Neural cell (in vitro differentiated cells): Measurements from ENCODE around the gene PCDHAC2. TPM values are rescaled to one million over a fixed set of nuclear protein-coding genes. Genes with fewer than 3 reads are reported as not detected.
A peak's percentile ranks its signal among the peaks of the same experiment; 100 is the strongest.

Experiments used
- H2AFZ ChIP-seq: fragments of 200-600, 300-800 bp; sonication (generic), shearing (Covaris generic); 2 replicates; pipeline ENCODE4 v1.6.0; 2014; ENCODE audit warnings: low read depth, mild to moderate bottlenecking, antibody characterized with exemption, low read length, moderate library complexity
- H3F3A ChIP-seq: fragments of 200-600 bp; shearing (Covaris generic); 2 replicates; pipeline ENCODE4 v1.6.1; 2016; ENCODE audit warnings: mild to moderate bottlenecking, moderate library complexity, mixed read lengths, antibody characterized with exemption, low read length; ENCODE audit not compliant: insufficient read depth, poor library complexity, severe bottlenecking
- H3K27ac ChIP-seq: fragments of 200-600, 300-800 bp; sonication (generic), shearing (Covaris generic); 2 replicates; pipeline ENCODE4 v1.5.1; 2014; ENCODE audit warnings: mild to moderate bottlenecking, low read length, moderate library complexity
- H3K27me3 ChIP-seq: fragments of 300-800, 200-600 bp; sonication (generic), shearing (Covaris generic); 2 replicates; pipeline ENCODE4 v1.6.0; 2014; ENCODE audit warnings: mild to moderate bottlenecking, low read depth, low read length, moderate library complexity; ENCODE audit not compliant: insufficient read depth
- H3K36me3 ChIP-seq: fragments of 300-800, 200-600 bp; sonication (generic), shearing (Covaris generic); 2 replicates; pipeline ENCODE4 v1.5.1; 2014; ENCODE audit warnings: mild to moderate bottlenecking, antibody characterized with exemption, low read length, moderate library complexity; ENCODE audit not compliant: insufficient read depth
- H3K4me2 ChIP-seq: fragments of 300-800, 200-600 bp; sonication (generic), shearing (Covaris generic); 2 replicates; pipeline ENCODE4 v1.6.0; 2014; ENCODE audit warnings: mild to moderate bottlenecking, low read length
- H3K4me3 ChIP-seq: fragments of 300-800, 200-600 bp; sonication (generic), shearing (Covaris generic); 2 replicates; pipeline ENCODE4 v1.5.1; 2014; ENCODE audit warnings: mild to moderate bottlenecking, low read length, moderate library complexity
- H3K79me2 ChIP-seq: fragments of 200-600 bp; shearing (Covaris generic); replicated peaks from 2 replicates; pipeline ENCODE4 v1.6.0; 2014; ENCODE audit warnings: mild to moderate bottlenecking, low read length, moderate library complexity; ENCODE audit not compliant: insufficient read depth
- H3K9ac ChIP-seq: fragments of 300-800, 200-600 bp; sonication (generic), shearing (Covaris generic); 2 replicates; pipeline ENCODE4 v1.6.1; 2016; ENCODE audit warnings: mild to moderate bottlenecking, low read length, mixed read lengths
- H3K9me2 ChIP-seq: fragments of 200-600 bp; shearing (Covaris generic); 2 replicates; pipeline ENCODE4 v1.6.1; 2016; ENCODE audit warnings: mild to moderate bottlenecking, low read length, mixed read lengths; ENCODE audit not compliant: insufficient read depth
- H3K9me3 ChIP-seq: fragments of 200-600, 300-800 bp; sonication (generic), shearing (Covaris generic); 2 replicates; pipeline ENCODE4 v1.6.1; 2016; ENCODE audit warnings: mild to moderate bottlenecking, mixed run types, low read length, moderate library complexity, mixed read lengths
- H4K20me1 ChIP-seq: fragments of 200-600 bp; shearing (Covaris generic); 2 replicates; pipeline ENCODE4 v1.6.1; 2016; ENCODE audit warnings: mild to moderate bottlenecking, mixed run types; ENCODE audit not compliant: insufficient read depth
- CTCF ChIP-seq: fragments of 450-650 bp; IDR thresholded peaks from 2 replicates; pipeline ENCODE4 v1.5.1; 2014; ENCODE audit warnings: antibody characterized with exemption, mild to moderate bottlenecking, moderate library complexity; ENCODE audit not compliant: poor library complexity, severe bottlenecking
- EP300 ChIP-seq: fragments of 450-650 bp; conservative IDR thresholded peaks from 2 replicates; pipeline ENCODE4 v1.6.1; 2014; ENCODE audit warnings: antibody characterized with exemption, mild to moderate bottlenecking, moderate library complexity; ENCODE audit not compliant: poor library complexity, severe bottlenecking
- EZH2 ChIP-seq: fragments of 200-600, 300-800 bp; shearing (Covaris generic), sonication (generic); IDR thresholded peaks from 2 replicates; pipeline ENCODE4 v1.6.1; 2014; ENCODE audit warnings: antibody characterized with exemption, low read length, borderline replicate concordance, mild to moderate bottlenecking; ENCODE audit not compliant: insufficient read depth, poor library complexity, severe bottlenecking
- MXI1 ChIP-seq: fragments of 450-650 bp; conservative IDR thresholded peaks from 2 replicates; pipeline ENCODE4 v1.6.1; 2014; ENCODE audit warnings: antibody characterized with exemption, mild to moderate bottlenecking; ENCODE audit not compliant: poor library complexity, severe bottlenecking
- POLR2AphosphoS5 ChIP-seq: IDR thresholded peaks from 2 replicates; pipeline ENCODE4 v1.6.1; 2012
- RAD21 ChIP-seq: fragments of 450-650 bp; conservative IDR thresholded peaks from 2 replicates; pipeline ENCODE4 v1.6.1; 2014; ENCODE audit warnings: antibody characterized with exemption, mild to moderate bottlenecking, moderate library complexity
- REST ChIP-seq: IDR thresholded peaks from 2 replicates; pipeline ENCODE4 v1.6.1; 2012; ENCODE audit warnings: borderline replicate concordance
- SMC3 ChIP-seq: fragments of 450-650 bp; conservative IDR thresholded peaks from 2 replicates; pipeline ENCODE4 v1.6.1; 2014; ENCODE audit warnings: antibody characterized with exemption, mild to moderate bottlenecking, moderate library complexity; ENCODE audit not compliant: poor library complexity
- TAF1 ChIP-seq: IDR thresholded peaks from 2 replicates; pipeline ENCODE4 v1.6.1; 2012; ENCODE audit warnings: low read depth
- polyA plus RNA-seq: library from polyadenylated mRNA; depleted of rRNA; stranded (reverse); fragments of >200 nt; gene quantifications from 2 replicates; pipeline ENCODE4 v1.2.3, GENCODE V29; 2014

PCDHAC2 gene
- polyA plus RNA-seq, 1 donor from 2014 or later: 7.6 TPM

GRCh38 chr5:140969880-140970279, 3.6 kb downstream of the PCDHAC2 start:
- no peaks in the 10 kb centered on the region for H3K27me3 ChIP-seq
- H2AFZ ChIP-seq: no peak overlapping the region
- no peaks in the 10 kb centered on the region for H3K9me2 ChIP-seq
- no peaks in the 10 kb centered on the region for H3K36me3 ChIP-seq
- H3K9ac ChIP-seq: no peak overlapping the region
- no peak for TF ChIP-seq REST
- TF ChIP-seq POLR2AphosphoS5: no peak
- TF ChIP-seq SMC3: no peak
- TF ChIP-seq EP300: no peak
- TF ChIP-seq MXI1: no peak
- no peak for TF ChIP-seq RAD21
- no peak for TF ChIP-seq TAF1
- TF ChIP-seq CTCF: no peak
- no peak for TF ChIP-seq EZH2
- no peaks in the 10 kb centered on the region for H3F3A ChIP-seq
- H3K79me2 ChIP-seq: peaks cover 26% of the 10 kb centered on the region
- no peaks in the 10 kb centered on the region for H3K9me3 ChIP-seq
- H3K27ac ChIP-seq: no peak overlapping the region
- no peaks in the 10 kb centered on the region for H4K20me1 ChIP-seq
- H3K4me3 ChIP-seq: peak overlapping the region; percentile 84
- peak overlapping the region; percentile 3 for H3K4me2 ChIP-seq

- no peak overlapping the region for H3K4me3 ChIP-seq
Measured at GRCh38 chr5:140973550-140973949, 7.3 kb downstream of the PCDHAC2 start.

More at GRCh38 chr5:140973550-140973949, 7.3 kb downstream of the PCDHAC2 start:
- Histone ChIP-seq H4K20me1 (no peaks in the 10 kb centered on the region), H3K9ac (no peak overlapping the region), H3K9me2 (no peaks in the 10 kb centered on the region), H3F3A (peaks cover 14% of the 10 kb centered on the region), H3K27me3 (no peaks in the 10 kb centered on the region), H2AFZ (no peak overlapping the region), H3K36me3 (no peaks in the 10 kb centered on the region), H3K27ac (no peak overlapping the region), H3K79me2 (peaks cover 32% of the 10 kb centered on the region), H3K9me3 (no peaks in the 10 kb centered on the region), H3K4me2 (no peak overlapping the region)
- TF ChIP-seq EP300 (no peak), REST (no peak), MXI1 (no peak), RAD21 (no peak)
